Amygdala (tissue), 56 donors: ENCODE results near the gene SHF.

Experiments used
- DNase-seq, 56 donors: peaks; one replicate each; lab custom pipeline; 2025; lab: John Stamatoyannopoulos, UW

The SHF gene

DNA sequence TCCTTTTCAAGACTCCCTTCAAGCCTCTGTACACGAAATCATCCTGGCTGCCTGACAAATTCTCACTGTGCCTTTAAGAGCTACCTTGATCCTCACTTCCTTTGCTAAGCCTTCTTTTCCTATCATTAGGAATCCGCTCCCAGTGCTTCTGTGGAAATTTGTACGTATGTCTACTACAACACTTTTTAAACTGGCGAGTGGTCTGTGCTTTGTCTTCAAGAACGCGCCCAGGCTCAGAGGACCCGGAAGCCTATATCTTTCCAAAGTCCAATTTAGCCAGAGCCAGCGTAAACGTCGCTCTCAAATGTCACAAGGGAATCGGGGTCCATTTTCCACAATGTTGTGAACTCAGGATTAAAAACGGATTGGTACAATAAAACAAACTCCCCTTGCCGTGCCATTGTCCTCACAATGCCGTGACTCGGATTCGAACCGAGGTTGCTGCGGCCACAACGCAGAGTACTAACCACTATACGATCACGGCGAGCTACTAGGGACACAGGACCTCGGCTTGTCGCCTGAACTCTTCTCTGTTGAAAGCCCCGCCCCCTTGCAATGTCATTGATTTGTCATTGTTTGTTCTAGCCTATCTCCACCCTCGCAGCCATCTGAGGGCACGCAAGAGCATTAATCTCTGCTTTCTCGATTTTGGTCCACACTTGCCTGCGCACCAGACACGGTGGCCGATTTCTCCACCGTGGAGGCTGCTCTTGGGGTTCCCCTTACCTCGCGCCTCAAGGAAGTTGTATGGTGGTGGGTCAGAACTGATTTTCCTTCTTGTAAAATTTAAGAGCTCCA is 12.4 kb upstream of the SHF start:
- peak; percentile 57 to 100 (median 94) for DNase-seq

DNA sequence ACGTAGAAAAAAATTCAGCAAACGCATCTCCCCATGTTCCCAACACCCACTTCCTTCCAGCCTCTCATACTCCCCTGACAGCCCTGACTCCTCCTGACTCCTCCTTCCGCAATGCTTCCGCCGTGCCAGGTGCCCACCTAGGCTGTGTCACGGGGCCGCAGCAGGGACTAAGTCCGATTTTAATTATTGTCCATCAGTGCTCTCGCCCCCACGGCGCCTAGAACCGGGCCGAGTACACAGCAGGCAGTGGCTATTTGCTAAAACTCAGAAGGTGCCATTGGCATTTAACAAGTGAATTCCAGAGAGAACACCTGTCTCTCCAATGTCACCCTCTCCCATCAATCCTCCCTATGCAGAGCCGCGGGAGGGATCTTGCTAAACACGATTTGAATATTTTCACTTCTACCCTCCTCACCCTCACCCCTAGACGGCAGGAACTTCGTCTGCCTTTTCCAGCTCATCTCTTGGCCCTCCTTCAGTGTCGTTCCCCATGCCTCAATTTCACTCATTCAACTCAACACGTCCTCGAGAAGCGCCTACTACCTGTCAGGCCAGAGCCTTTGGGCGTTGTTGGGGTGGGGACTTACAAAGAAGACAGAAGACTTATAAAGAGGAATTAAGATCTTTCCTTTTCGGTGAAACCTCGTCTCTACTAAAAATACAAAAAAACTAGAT is 11.5 kb upstream of the SHF start:
- DNase-seq = peak in 11 of 56 donors; percentile 39 to 74 (median 57)

DNA sequence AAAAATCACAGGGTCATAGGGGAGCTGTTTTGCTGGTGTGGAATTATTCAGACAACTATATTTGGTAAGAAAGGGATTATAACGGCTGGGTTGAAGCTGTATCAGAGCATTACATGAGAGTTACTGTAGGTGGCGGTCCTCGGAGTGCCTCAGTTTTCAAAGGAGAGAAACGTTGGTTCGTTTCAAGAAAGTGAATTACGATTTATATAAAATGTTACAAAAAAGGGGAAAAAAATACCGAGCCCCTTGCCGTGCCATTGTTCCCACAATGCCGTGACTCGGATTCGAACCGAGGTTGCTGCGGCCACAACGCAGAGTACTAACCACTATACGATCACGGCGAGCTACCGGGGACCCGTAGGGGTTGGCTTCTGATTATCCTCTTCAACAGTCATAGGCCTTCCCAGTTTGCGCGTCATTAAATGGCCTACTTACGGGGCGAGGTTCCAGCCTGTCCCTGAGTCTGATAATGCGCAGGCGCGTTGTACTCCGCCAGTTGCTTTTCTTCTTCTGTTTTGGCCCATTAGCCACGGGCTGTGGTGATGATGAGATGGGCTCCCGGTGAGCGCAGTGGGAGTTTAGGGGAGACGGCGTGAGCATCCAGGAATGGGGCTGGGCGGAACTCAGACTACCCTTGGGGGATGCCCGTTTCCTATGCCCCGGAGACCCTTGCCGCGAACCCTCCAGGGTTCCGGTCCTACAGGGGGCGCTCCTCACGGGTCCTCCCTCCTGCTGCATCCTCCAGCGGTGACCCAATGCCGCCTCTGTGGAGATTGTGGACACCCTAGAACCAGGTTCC is 10.8 kb upstream of the SHF start:
- DNase-seq = peak; percentile 63 to 99 (median 93)

DNA sequence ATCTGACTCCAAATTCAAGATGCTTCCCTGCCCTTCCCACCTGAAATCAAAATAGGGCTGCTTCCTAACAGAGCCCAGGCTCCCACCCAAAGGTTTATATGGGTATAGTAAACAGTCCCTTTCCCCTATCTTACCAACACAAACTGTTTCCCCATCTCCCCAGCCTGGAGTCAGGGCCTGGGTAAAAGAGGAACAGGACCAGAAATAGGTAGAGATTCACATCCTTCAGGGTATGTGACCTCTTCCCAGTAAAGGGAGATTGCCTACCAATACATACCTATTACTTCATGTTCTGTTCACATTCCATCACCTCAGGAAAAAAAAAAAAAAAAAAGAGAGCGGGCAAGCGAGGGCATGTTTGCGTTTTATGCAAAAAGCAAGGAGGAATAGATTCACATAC is 9.7 kb upstream of the SHF start:
- DNase-seq = no peak

DNA sequence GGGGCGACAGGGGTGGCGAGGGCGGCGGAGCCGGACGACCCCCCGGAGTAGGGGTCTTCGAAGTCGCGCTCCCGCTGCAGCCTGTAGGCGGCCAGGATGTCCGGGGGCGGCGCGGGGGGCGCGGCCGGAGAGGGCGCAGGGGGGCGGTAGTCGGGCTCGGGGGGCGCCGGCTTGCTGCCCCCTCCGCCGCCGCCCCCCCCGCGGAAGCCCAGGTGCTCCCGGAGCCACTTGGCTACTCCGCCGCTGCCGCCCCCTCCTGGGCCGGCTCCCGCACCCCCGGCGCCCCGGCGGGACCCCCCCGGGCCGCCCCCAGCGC is 230 bp downstream of the SHF start:
- peak in 1 of 56 donors; percentile 61 for DNase-seq

DNA sequence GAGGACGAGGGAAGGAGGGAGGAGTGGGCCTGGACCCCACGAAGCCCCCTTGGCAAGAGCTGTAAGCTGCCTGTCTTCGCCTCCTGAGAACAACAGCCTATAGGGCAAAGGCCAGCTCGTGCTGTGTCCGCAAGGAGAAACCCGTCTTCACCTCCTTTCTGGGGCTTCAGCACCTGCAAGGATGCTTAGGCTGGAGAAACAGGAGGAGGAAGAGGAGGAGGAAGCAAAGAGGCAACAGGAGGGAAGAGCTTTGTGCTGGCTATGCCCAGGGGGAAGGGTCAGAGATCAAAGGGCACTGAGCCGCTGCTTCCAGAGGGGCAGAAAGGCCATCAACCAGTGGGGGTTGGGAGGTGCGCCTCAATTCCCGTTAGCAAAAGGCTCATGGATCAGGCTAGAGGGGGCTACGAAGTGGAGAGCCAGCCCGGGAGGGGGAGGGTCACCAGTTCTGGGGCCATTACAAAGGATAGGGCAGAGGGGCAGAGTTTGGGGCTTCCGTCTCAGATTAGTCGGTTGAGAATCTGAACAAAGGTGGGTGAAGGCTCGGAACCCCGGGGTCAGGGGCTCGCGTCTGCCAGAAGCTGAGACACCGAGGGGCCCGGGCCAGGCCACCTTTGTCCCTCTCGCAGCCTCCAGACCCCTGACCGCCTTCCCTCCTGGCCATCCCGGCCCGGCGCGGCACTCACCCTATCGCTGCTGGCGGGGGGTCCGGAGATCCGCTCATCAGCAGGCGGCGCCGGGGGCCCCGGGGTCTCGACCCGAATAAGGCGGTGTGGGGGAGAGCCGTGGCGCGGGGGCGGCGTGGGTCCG is 792 bp downstream of the SHF start:
- peak in 1 of 56 donors; percentile 40 for DNase-seq

DNA sequence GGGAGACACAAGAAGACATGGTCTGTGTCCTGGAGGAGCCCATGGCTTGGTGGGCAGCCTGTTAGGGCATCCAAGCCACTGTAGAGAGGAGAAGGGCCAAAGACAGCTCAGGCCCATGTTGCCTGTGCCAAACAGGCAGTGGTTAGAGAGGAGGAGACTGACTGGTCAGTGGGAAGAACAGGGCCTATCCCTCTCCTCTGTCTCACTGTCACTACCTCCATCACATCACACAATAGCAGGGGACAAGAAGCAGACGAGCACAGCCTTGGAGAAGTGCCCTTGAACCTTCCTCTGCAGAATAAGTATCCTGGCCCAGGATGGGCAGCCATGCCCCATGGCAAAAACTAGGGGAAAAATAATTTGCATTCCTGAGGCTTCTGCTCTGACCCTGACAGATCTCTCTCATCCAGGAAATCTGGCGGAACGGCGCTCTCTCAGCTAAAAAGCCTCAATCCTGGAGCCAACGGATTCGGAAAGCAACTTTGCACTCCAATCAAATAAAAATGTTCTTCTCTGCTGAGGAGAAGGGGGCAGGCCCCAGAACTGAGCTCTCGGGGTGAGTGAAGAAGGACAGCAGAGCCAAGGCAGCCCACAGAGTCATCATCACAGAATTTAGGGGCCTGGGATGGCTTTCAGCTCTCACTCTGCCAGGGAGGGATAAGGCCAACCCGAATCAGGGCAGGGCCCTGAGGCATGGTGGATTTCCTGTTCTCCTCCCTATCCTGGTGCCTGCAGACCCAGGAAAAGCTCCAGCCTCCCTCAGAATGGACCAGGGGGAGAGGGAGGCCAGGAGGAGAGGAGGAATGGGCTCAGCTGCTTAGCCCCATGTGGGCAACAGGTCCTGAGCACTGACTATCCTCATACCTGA is 1.6 kb downstream of the SHF start:
- DNase-seq = peak in 3 of 56 donors; percentile 18 to 43 (median 33)

DNA sequence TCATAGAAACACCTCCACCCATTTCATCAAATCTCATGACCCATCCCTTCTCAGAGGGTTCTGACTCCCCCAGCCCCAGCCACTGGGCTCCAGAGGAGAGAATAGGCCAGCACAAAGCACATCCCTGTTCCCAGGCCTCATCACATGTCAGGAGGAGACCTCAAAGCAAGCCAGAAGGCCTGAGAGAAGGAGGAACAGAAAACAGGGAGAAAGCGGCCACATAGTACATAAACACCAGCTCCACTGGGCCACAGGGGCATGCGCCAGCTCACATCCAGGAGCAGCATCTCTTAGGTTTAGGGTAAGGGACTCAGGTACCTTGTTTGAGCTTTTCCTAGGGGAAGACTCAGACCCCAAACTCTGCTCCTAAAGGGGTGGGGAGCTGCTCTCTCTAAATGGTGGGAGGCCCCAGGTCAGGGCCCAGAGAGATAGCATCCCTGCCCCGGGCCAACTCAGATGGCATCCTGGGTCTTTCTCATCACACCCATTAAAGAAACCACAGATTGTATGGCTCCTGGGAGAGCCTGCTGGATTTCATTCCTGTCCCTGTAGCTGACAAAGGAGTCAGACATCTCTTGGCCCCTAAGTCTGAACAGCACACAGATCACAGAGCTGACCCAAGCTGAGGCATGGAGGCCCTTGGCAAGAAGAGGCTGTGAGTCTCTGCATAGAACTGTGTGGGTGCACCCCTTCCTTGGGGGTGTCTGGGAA is 2.5 kb downstream of the SHF start:
- no peak for DNase-seq

DNA sequence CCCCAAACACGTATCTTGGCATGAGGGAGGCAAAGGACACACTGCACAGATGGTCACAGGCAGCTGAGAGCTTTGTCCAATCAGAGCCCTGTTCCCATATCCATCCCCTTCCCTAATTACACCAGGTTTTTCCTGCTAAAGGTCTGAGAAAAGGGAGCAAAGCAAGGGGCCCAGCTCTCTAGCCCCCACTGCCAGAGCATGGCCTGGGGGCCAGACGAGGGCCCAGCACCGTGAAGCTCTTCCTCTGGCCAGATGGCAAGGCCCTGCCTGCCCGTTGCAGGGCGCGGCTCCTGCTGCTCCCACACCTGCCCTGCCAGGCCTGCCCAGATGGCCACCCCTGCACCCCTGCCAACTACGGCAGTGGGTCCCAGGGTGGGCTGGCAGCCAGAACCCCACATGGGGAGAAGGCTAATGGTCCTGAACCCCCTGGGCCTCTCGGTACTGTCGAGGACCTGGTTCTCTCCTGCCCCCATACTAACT is 3.2 kb downstream of the SHF start:
- no peak for DNase-seq

DNA sequence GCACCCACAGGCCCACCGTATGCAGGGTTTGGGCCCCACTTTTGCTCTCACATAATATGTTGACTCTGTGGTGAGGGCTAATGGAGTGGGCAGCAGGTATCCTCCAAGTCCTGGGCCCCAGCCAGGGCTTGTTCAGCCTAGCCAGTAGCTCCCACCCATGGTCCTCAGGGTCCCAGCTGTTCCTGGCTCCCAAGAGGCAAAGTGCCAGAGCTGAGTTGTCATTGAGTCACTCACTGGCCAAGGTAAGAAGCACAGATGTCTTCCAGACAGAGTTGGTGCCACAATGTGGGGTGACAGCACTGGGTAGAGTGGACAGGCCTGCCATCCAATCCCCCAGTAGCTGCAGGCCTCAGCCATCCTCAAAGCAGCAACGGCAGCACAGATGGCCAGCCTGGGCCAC is 4.3 kb downstream of the SHF start:
- DNase-seq = no peak

DNA sequence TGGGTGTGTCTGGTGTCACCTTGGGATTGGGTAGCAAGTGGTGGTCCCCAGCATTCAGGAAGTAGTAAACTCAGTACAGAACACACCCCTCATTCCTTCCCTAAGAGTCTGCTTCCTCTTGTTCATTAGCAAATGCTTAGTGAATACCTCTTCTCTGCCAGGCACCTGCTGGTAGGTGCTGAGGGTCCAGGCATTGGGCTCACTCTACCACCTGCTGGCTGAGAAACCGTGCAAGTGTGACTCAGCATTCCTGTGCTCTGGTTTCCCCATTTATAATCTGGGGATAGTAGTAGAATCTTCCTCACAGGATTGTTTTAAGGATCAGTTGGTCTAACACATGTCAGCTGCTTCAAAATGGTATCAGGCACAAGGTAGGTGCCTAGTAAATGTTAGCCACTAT is 4.8 kb downstream of the SHF start:
- no peak for DNase-seq

DNA sequence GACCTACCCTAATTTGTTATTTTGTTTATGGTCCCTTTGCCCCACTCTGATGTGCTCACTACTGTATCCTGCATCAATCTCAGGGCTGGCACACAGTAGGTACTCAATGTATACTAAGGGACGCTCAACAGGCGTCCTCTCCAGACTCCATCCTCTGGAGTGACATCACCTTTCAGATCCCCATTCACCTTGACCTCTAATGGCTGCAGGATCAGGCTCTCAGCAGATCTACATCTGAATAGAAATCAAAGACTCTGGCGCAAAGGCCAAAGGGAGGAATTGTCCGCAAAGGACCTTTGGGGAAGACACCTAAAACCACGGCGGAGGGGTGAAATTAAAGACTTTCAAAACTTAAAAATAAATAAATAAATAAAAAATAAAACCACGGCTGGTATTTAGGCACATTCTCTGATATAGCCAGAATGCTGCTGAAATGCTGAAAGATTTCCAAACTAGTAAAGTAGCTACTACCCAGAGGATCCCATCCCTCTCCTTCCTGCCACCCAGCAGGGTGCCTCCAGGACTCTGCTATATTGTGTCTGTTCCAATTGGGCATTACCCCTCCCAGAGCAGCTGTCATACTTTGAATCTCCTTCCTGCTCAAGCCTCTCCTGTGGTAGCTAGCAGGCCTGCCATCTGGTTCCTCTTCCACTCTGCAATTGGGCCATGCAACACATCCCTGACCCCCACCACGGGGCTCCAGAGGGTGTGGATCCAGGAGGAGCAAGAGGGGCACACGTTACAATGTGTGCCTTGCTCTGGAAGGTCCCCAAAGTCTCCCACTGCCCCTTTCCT is 6.1 kb downstream of the SHF start:
- DNase-seq = peak in 2 of 56 donors; percentile 22 to 23

DNA sequence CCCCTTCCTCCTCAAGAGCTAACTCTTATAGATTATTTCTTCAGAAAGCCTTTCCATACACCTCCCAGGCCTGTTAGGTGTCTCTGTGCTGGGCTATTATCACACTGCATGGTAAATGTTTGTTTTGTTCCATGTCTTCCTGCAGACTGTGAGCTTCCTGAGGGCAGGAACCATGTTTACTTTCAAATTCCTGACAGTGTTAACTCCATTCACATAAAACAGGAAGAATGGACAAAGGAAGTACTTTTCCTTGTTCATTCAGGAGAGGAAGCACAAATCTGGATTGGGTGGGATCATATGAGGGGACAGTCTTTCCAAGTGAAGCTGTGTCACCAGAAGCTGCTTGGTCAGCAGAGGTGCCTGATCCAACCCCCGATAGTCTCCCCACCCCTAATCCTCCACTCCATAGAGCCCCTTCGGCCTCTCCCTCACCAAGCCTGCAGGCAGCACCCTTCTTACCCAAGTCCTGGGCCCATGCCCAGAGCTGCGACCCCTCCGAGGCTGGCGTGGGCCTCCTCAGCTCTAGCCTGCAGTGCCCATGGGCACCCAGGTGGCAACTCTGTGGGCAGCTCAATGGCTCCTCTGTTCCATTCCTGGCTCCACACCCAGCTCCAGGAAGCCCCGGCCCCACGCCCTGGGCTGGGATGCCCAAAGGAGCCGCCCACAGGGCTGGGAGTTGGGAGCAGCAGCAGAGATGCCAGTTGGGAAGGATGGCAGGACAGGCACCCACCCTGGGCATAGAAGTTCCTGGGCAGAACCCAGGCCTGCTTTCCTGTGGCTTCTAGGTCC is 6.9 kb downstream of the SHF start:
- DNase-seq = no peak

DNA sequence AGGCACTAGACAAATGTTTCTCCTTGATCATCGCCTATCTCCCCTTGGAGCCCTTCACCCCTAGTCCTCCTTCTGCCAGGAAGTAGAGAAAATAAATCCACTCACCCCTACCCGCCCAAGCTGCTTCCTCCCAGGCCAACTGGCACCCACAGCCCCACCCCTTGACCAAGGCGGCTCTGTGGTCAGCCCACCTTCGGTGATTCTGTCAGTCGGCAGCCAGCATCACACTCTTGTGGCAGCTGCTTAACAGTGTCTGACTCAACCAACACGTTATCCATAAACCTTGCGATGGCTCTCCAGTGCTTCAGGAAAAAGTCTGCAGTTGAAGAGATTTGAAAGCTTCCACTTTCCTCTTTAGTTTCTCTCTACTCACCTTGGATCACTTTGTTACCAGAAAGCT is 7.6 kb downstream of the SHF start:
- DNase-seq = no peak

DNA sequence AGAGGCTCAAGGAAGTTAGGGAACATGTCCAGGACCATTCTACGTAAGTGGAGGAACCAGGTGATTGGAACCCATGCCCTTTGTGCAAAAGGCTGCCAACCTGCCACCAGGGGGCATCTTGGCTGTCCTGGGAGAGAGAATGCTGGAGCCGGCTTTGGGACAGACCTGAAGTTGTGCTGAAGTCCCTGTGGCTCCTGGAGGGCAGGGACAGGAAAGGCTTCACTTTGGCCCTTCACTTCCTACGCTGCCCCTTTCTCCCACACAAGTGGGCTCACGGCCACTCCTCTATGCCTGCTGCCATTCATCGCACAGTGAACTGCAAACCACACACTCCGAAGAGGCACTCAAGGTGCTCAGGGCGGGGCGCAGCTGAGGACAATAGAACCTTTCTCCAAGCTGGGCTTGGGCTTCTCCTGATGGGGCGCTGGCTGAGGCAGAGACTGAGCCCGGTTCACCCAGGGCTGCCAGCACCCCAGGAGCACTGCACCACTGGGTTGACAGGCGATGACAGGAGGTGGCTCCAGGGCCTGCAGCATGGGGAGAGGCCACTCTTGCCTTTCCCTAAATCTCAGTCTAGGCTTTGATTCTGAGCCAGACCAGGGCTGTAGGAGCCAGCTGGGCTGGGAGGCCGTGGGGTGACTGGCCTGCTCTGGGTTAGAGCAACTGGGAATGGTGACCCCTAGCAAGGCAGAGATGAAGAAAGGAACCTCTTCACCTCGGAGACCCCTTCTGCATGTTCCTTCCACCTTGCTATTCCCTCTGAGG is 8.4 kb downstream of the SHF start:
- no peak for DNase-seq

DNA sequence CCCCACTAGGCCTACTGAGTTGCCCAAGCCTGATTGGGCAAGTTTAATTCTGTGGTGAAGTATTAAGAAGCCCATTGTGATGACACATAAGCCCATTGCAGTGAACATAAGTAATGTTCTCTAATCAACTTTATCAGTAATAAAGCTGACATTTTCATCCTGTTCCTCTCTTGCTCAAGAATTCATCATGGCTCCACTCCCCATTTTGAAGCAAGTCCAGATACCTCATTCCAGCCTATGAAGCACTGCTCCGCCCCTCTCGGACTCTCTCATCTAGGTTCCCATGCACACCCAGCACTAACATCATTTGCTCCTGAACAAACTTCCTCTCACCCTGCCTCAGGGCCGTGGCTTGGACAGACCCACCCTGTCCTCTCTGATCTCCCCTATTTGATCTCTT is 10.5 kb downstream of the SHF start:
- DNase-seq = no peak
